22Rv1 (cell line): ENCODE measurements around the gene AREL1.
A peak's percentile ranks its signal among the peaks of the same experiment; 100 is the strongest.

Experiments
- H3K27ac ChIP-seq: fragments of 450-650 bp; 2 replicates; pipeline ENCODE4 v1.5.1; 2017
- CTCF ChIP-seq: fragments of 450-650 bp; IDR thresholded peaks from 2 replicates; pipeline ENCODE4 v1.5.1; 2017; ENCODE audit warnings: mild to moderate bottlenecking
- ZFX ChIP-seq: fragments of 450-650 bp; IDR thresholded peaks from 2 replicates; pipeline ENCODE4 v1.6.1; 2017; ENCODE audit warnings: antibody characterized with exemption, borderline replicate concordance

Gene AREL1

GRCh38 chr14:74616507-74616906 lies 96.4 kb downstream of the AREL1 start:
- no peak for TF ChIP-seq ZFX
- no peak overlapping the region for H3K27ac ChIP-seq

GRCh38 chr14:74615735-74616134 lies 97.1 kb downstream of the AREL1 start:
- no peak for TF ChIP-seq CTCF
- TF ChIP-seq ZFX, result no peak
- H3K27ac ChIP-seq, result no peak overlapping the region

GRCh38 chr14:74614508-74615495 lies 98.1 kb downstream of the AREL1 start:
- TF ChIP-seq ZFX (no peak), CTCF (no peak)
- H3K27ac ChIP-seq, result no peak overlapping the region

GRCh38 chr14:74613211-74613914 lies 99.5 kb downstream of the AREL1 start:
- TF ChIP-seq CTCF (no peak), ZFX (no peak)
- H3K27ac ChIP-seq, result no peak overlapping the region

- TF ChIP-seq ZFX, result no peak
- TF ChIP-seq CTCF, result peak; percentile 100
- peak overlapping the region; percentile 13; the same call in 1 of the 2 replicates for H3K27ac ChIP-seq
These were observed 100.4 kb downstream of the AREL1 start for GRCh38 chr14:74612350-74613021.

DNA sequence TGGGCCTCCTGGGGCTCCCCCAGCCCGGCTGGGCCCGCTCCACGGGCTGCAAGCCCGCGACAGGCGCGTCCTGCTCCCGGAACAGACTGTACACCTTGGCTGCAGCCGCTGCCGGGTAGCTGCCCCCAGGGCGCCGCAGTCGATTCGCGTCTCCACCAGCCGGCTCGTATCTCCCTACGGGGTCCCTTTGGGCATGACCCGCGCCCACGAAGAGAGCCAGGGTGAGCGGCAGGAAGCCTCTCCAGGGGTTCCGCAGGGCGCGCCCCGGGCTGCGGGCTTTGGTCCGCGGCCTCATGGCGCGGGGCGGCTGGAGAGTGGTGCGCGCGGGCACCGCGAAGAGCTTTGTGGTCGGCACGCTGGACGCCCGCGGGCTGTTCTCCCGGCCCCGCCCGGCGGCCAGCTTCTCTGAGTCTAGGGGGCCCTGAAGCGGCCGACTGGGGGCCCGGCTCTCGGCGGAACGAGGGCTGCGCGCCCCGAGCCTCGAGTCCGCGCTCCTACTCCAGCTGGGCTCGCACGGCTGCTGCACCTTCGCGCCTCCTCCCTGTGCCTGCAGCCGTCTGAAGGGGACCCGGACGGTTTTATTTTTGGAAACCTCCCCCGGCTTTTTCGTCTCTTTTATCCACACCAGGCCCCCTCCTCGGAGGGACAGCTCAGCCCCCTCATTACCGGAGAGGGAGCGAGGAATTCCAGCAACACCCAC lies 101.1 kb downstream of the AREL1 start, which contains the start of gene LTBP2:
Gene LTBP2 (minus strand): TSS at position 588 of the 700 bp plus-strand sequence. CDS start 293 bp downstream, at position 295.
- peak within 1 kb of the TSS; percentile 13; the same call in 1 of the 2 replicates for H3K27ac ChIP-seq

More for the DNA sequence above, 101.1 kb downstream of the AREL1 start, which contains the start of gene LTBP2:
- TF ChIP-seq CTCF, result no peak
- TF ChIP-seq ZFX, result no peak
